Pulmonary artery endothelial cell (primary cell): ENCODE data around the gene CMC4. TPM values are rescaled to one million over a fixed set of nuclear protein-coding genes. Genes with fewer than 3 reads are reported as not detected.

Source experiments
- DNase-seq: peaks from one replicate; pipeline ENCODE4 v3.0.0-alpha.2; 2011; ENCODE audit warnings: low read depth, low spot score
- total RNA-seq: library from RNA; depleted of rRNA; stranded (reverse); fragments of >200 nt; gene quantifications from 2 replicates; pipeline ENCODE4 v1.2.3, GENCODE V29; 2014

The CMC4 gene
- total RNA-seq, 1 donor from 2014 or later: 11.3 TPM

DNA sequence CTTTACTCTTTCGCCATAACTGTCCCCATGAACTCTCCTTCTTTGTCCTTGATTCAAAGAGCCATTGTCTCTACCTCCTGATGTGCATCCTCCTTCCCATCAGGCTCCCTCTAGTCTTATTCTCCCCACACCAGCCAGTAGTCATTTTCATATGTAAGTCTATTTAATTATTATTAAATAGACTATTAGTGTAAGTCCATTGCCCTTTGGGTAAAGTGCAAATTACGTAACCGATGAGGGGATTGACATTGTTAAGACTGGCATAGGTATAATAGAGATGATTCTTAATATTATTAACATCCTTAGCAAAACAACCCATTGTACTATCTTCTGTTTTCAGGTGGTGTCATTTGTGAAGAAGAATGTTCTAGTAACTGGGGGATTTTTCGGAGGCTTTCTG, 16.7 kb downstream of the CMC4 start:
- no peak for DNase-seq

DNA sequence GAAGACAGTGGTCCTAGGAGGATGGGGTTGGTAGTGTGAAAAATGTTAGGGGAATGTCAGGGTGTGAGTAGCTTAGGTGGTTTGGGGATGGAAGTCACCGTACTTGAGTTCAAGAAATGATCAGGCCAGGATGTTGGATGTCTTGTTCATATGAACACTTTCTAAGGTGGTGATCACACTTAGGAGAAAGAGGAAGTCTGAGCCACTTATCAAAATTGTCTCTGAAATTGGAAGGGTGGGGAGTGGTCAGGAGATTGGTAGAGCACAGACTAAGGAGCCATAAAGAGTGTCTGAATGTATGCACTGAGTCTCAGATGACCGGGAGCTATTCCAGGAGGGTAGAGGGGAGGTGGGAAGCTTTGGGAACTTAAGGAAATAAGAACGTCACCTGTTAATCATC, 17.3 kb downstream of the CMC4 start:
- DNase-seq: no peak

DNA sequence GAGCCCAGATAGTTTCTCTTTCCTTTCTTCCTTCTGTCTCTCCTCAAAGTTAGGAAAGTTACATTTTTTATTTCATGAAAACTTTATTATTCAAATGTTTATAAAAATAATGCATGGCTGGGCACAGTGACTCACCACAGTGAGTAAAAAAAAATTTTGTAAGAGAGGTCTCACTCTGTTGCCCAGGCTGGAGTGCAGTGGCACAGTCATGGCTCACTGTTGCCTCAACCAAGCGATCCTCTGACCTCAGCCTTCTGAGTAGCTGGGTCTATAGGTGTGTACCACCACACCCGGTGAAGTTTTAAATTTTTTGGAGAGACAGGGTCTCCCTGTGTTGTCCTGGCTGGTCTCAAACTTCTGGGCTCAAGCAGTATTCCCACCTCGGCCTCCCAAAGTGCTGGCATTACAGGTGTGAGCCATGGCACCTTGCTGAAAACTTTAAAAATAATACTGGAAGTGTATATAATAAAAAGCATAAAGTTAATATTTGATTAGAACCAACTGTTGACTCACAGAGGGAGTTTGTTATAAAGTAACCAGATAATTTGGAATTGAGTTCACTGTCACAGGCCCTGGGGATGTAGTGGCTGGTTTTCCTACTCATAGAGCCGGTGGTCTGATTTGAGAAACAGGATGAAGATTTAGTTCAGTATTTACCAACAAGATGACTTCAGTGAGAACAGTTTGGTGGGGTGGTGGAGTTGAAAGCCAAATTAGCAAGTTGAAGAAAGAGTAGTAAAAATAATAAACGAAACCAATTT, 18.0 kb downstream of the CMC4 start:
- DNase-seq: no peak

DNA sequence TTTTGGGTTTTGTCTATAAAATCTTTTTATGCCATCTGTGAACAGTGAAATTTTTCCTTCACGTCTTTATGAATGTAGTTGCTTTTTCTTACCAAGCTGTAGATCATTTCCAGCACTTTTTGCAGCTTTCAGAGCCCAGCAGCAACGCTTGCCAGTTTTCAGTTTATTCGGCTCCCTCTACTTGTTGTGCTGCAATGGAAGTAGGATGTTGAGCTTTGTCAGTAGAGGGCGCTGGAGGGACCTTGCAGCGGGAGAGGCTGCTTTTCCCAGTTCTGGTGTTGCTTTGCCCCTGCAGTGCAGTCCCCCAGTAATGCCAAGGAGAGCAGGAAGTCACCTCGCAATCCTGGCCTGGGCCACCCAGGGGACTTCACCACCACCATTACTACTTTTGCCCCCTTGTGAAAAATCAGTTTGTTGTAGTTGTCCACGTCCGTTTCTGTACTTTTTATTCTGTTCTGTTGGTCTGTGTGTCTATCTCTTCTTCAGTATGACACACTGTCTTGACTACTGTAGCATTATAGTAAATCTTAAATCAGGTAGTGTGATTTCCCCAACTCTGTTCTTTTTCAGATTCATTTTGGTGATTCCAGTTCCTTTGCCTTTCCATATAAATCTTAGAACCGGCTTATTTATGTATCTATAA, 21.8 kb downstream of the CMC4 start:
- DNase-seq: no peak

DNA sequence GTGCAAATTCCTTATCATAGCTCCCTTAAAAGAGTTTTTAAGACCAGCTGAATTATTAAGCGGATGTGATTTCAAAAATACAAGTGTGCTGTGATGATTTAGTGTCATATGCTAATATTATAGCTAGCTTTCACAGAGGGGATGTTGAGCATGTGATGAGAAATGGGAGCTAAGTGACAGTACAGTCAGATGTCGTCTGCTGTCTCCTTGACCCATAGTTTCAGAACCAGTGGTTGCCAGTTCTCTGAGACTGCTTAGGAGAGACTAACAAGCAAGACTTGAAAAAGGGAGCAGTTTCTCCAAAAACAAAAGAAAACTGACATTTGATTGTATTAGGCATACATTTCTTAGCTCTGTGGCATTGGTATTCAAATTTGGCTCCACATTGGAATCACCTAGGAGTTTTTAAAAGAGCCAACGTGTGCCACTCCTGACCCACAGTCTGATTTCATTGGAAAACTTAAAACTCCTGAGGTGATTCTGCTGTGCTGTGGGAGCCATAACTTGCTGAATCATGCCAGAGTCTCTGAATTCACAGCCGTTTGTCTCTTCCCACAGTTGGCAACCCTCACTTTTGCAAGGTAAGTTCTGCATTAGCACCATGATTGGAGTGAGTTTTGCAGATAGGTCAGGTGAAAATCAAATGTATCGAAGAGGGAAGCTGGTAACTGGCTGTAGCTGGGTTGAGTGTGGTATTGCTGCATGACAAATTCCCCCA, 24.0 kb downstream of the CMC4 start:
- DNase-seq: no peak

DNA sequence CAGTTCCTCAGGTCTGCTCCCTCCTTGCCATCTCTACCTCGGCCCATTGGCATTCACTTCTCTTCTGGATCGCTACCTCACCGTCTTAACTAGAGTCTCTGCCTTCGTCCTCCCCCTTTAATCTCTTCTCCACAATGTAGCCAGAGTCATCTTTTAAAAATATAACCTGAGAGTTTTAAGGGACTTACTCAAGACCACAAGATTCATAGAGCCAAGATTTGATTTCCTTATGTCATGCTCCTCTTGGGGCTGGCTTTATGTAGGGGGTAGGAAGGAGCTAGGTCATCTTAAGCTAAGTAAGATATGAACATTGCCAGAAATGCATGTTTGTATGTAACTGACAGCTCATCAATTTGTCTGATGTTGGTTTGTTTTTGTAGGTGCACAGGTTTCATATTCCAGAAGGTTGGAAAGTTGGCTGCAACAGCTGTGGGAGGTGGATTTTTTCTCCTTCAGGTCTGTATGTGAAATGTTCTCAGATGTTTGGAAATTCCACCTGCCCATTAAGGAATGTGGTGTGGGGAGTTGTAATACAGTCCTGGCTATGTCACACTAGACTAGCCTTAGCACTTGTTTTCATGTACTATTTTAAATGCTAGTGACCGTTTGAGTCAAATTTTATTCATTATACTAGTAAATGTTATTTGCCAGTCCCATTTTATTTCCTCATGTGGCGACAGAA, 24.7 kb downstream of the CMC4 start:
- no peak for DNase-seq

DNA sequence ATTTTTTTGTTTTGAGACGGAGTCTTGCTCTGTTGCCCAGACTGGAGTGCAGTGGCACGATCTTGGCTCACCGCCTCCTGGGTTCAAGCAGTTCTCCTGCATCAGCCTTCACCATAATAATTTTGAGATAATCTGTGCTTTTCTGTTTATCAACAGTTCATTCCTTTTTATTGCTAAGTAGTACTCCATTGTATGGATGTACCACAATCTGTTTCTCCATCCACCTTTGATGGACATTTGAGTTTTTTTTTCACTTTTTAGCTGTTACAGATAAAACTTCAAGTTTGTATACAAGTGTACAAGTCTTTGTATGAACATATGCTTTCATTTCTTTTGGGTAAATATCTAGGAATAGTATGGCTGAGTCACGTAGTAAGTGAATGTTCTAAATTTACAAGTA, 35.2 kb downstream of the CMC4 start:
- DNase-seq: no peak

DNA sequence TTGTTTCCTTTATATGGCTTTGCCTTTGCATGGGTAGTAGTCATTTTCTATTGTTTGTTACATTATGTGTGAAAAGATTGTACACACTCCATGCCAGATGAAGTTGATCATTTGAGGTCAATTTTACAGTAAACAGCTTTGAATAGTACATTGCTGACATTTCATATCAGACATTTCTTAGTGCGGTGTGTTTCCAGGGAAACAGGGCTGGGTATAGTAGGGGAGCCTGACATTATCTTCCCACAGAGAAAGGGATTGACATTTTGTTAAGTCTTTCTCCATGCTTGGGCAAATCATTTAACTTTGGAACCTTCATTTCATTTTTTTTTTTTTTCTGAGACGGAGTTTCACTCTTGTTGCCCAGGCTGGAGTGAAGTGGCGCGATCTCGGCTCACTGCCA, 39.3 kb downstream of the CMC4 start:
- DNase-seq: no peak

DNA sequence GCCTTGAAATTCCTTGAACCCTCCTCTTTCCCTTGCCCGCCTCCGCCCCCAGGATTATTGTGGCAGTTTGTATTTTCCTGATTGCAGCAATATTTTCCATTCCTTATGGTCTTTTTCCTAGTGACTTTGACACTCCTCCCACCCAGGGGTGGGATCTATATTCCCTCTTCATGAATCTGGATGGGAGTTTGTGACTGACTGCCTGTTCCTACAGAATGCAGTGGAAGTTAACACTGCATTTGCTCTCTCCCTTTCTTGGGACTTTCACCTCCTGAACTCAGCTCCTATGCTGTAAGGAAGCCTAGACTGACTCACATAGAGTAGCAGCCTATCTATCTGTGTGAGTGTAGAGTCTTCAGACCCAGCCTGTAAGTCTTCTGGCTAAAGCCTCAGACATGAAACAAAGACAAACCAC, 42.1 kb downstream of the CMC4 start:
- DNase-seq: no peak

DNA sequence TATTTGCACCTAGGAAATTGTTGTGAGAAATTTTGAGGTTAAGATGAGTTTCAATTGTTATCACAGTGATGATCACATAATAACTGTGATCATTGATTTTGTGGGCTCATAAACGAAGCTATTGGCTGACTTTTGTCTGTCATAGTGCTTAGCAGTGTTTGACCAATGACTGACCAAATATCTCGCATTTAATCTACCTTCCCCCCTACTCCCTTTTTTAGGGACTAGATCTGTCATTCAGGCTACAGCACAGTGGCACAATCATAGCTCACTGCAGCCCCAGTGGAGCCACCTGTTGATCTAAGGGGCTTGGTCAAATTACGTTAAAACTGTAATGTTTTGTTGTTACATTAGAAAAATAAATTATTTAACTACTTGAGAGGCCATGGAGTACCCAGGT, 42.8 kb downstream of the CMC4 start:
- no peak for DNase-seq

DNA sequence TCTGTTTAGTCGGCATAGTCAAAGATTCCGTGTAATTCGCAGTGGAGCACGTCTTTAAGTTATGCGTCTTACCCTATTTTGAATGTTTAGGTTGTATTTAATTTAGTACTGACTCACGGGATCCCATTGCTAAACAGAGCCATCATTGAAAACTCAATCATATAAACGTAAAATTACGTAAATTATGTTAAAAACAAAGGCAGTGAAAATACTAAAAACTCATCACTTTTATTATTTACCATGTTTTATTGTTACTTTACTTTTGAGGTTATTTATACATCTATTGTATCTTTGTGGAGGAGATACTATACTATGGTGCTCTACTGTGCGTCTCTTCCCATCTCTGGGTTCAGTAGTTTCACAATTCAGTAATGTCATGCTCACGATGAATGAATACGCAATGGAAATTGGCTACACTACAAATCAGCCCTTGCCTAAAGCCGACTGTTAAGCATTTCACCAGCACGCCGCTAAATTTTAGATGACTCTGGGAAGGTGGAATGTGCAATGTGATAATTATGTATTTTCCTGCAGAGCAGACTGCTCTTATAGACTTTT, 43.3 kb downstream of the CMC4 start:
- no peak for DNase-seq

DNA sequence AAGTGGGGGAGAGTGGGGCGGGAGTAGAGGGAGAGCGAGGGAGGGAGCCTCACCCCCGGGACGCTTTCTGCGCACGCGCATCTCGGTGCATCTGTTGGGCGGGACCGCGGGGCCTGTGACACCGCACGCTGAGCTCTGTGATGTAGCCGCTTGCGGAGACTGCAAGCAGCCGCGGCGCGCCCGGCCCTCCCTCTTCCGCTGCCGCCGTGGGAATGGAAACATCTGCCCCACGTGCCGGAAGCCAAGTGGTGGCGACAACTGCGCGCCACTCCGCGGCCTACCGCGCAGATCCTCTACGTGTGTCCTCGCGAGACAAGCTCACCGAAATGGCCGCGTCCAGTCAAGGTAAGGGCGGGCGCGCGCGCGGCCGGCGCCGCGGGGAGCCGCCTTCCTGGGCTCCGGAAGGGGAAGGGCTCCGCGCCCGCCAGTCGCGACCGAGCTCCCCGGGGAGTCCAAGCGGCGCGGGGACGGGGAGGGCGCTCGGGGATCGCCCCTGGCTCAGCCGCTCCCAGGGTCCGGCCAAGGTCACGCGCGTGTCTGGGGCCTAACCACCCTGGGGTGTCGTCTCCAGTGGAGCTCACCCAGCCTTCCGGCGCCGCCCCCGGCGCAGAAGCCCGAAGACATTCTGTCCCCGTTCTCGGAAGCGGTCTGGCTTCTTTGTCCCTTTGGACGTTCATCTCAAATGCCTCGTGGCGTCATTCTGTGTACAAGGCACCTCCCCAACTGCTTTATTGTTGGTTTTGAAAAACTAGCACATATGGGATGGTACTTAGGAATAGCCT, 44.0 kb downstream of the CMC4 start, which contains the start of gene FUNDC2:
Gene FUNDC2, plus strand, starts transcription at position 118 of the 782 bp plus-strand sequence. Its CDS starts 95 bp downstream, at position 213.
- peak; percentile 68 for DNase-seq

DNA sequence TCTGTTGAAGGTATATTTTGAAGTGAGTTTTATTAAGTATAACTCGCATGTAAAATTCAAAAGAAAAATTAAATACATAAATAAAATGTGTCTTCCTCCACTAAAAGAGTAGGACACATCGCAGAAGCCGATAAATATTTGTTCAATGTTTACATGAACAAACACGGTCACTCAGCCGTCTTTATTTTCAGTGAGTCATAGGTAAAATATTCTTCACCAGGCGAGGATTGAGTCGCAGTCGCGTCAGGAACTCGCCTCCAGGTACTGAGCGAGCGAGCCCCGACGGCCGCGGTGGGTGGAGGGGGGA, 44.6 kb downstream of the CMC4 start:
- no peak for DNase-seq

DNA sequence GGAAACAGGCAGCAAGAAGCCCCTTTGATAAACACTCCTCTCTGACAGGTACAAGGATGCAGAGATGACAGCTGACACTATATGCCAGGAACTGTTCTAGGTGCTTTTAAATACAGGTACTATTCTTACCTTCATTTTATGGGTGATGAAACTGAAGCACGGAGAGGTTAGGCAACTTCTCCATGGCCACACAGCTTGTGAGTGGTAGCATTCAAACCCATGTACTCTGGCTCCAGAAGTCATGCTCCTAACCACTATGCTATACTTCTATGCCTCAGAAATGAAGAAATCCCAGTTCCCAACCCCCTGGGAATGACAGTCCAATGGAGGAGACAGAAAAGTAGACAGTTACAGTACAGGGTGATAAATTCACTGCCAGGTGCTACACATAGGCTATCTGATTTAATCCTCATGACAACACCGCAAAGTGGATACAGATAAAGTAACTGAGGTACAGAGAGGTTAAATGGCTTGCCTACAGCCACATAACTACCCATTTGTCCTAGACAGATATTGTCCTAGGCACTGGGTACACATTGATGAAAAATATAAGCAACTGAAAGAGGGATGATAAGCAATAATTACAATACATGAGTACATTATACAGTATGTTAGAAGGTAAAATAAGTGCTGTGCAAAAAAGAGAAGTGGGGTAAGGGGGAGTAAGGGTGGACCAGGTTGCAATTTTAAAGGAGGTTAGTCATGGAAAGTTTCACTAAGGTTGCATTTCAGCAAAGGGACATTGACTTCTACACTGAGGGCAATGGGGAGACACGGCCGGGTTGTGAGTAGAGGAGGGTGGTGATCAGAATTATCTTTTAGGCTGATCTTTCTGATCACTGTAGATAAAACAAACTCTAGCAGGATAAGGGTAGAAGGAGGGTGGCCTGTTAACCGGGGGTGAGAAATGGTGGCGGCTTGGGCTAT, 46.8 kb downstream of the CMC4 start:
- no peak for DNase-seq

DNA sequence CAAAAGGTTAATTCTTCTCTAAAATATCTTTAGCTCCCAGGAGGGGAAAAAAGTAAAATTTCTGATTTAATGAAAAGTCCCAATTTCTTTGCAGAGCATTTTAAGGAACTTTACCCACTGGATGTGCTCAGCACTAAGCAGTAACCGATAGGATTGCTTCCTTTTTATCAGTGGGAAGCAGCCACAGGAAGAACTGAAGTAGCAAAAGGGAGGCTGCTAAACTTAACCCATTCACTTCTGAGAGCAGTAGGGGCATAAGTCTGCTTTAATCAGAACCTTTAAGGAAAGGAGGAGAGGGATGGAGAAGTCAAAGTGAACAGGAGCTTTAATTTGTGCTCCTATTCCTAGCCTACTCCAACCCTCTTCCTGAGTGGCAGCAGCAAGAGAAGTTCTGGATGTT, 48.4 kb downstream of the CMC4 start, which contains the start of gene F8:
Gene F8, minus strand, starts transcription at position 139 of the 400 bp plus-strand sequence. CDS start 171 bp downstream, outside the sequence.
- DNase-seq: no peak

DNA sequence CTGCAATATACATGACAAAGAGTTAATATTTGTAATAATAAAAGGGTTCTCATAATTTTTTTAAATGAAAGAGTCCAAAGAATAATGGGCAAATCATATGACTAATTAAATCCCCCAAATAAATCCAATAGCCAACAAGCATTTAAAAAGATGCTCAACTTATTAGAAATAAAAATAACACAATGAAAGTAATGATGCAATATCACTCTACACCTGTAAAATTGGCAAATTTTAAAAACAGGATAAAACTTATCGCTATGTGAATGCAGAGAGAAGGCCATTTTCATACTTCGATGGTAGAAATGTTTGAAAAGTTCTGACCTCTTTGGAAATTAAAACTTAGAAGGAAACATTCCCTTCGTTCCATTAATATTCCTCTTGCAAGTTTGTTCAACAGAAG, 50.3 kb downstream of the CMC4 start:
- no peak for DNase-seq
